B cell (primary cell): ENCODE measurements around the gene THSD7A.

Experiments used
- CTCF ChIP-seq: fragments of 200-600 bp; IDR thresholded peaks from one replicate; pipeline ENCODE4 v1.8.0; 2022; ENCODE audit warnings: antibody characterized with exemption, mild to moderate bottlenecking
- EZH2 ChIP-seq: IDR thresholded peaks from 2 replicates; pipeline ENCODE4 v1.6.1; 2012; ENCODE audit warnings: borderline replicate concordance, low read depth, mild to moderate bottlenecking, moderate library complexity, low read length; ENCODE audit not compliant: insufficient read depth, poor library complexity, severe bottlenecking

- TF ChIP-seq CTCF (no peak), EZH2 (no peak)
Measured at GRCh38 chr7:11330208-11330607, 501.8 kb downstream of the THSD7A start.
